ENCODE data around the gene ESRRG.

ESRRG gene

GRCh38 chr1:216723274-216723780 is at the start of gene ESRRG:
Gene ESRRG (minus strand): TSS chr1:216723429. CDS start chr1:216723299, 130 bp downstream.
- peak; percentile 10 for DNase-seq (ENCODE audit: low spot score)

- no peak for DNase-seq (ENCODE audit: low spot score)
These were observed 48.7 kb upstream of the ESRRG start for GRCh38 chr1:216771922-216772321.

GRCh38 chr1:216766633-216767327 is 43.6 kb upstream of the ESRRG start:
- DNase-seq (ENCODE audit: low spot score): no peak

- DNase-seq (ENCODE audit: low spot score): no peak
These were observed 42.4 kb upstream of the ESRRG start for GRCh38 chr1:216765346-216766300.

GRCh38 chr1:216758161-216758560 is 34.9 kb upstream of the ESRRG start:
- DNase-seq (ENCODE audit: low spot score): no peak

GRCh38 chr1:216757110-216757509 is 33.9 kb upstream of the ESRRG start:
- no peak for DNase-seq (ENCODE audit: low spot score)

GRCh38 chr1:216750961-216751360 is 27.7 kb upstream of the ESRRG start:
- DNase-seq (ENCODE audit: low spot score): no peak

- peak; percentile 7 for DNase-seq (ENCODE audit: low spot score)
These were observed 26.9 kb upstream of the ESRRG start for GRCh38 chr1:216750031-216750627.

- DNase-seq (ENCODE audit: low spot score): no peak
These were observed 26.0 kb upstream of the ESRRG start for GRCh38 chr1:216749232-216749631.

- DNase-seq (ENCODE audit: low spot score): no peak
These were observed 19.4 kb upstream of the ESRRG start for GRCh38 chr1:216742625-216743024.

- no peak for DNase-seq (ENCODE audit: low spot score)
These were observed 17.1 kb upstream of the ESRRG start for GRCh38 chr1:216740331-216740730.

- DNase-seq (ENCODE audit: low spot score): no peak
These were observed 16.6 kb upstream of the ESRRG start for GRCh38 chr1:216739793-216740192.

- DNase-seq (ENCODE audit: low spot score): no peak
These were observed 8.9 kb upstream of the ESRRG start for GRCh38 chr1:216732121-216732520.

GRCh38 chr1:216731562-216731961 is 8.3 kb upstream of the ESRRG start:
- no peak for DNase-seq (ENCODE audit: low spot score)

- DNase-seq (ENCODE audit: low spot score): no peak
These were observed 3.2 kb upstream of the ESRRG start for GRCh38 chr1:216726435-216726834.

GRCh38 chr1:216722821-216723220 is 408 bp downstream of the ESRRG start:
- no peak for DNase-seq (ENCODE audit: low spot score)

- no peak for DNase-seq (ENCODE audit: low spot score)
These were observed 1.4 kb downstream of the ESRRG start for GRCh38 chr1:216721863-216722262.

GRCh38 chr1:216721062-216721461 is 2.2 kb downstream of the ESRRG start:
- DNase-seq (ENCODE audit: low spot score): no peak

GRCh38 chr1:216711712-216712111 is 11.5 kb downstream of the ESRRG start:
- no peak for DNase-seq (ENCODE audit: low spot score)

GRCh38 chr1:216710598-216711333 is 12.5 kb downstream of the ESRRG start:
- no peak for DNase-seq (ENCODE audit: low spot score)

GRCh38 chr1:216710055-216710454 is 13.2 kb downstream of the ESRRG start:
- no peak for DNase-seq (ENCODE audit: low spot score)

- no peak for DNase-seq (ENCODE audit: low spot score)
These were observed 17.6 kb downstream of the ESRRG start for GRCh38 chr1:216705676-216706075.
